Activated CD4-positive, alpha-beta T cell treated with anti-CD3 and anti-CD28 coated beads, Interleukin-2, amount 50 U/mL, for 24 hours (primary cell): Measurements from ENCODE around the gene MAP1A.

Experiments used
- DNase-seq, 2 donors: peaks; one replicate each; pipeline ENCODE4 v3.0.0-alpha.2; 2020; ENCODE audit warnings: low read depth in 1 of 2, low spot score in 1 of 2

The MAP1A gene

GRCh38 chr15:43510200-43511011 is 7.0 kb upstream of the MAP1A start:
- DNase-seq, result peak; percentile 87 to 95

DNA sequence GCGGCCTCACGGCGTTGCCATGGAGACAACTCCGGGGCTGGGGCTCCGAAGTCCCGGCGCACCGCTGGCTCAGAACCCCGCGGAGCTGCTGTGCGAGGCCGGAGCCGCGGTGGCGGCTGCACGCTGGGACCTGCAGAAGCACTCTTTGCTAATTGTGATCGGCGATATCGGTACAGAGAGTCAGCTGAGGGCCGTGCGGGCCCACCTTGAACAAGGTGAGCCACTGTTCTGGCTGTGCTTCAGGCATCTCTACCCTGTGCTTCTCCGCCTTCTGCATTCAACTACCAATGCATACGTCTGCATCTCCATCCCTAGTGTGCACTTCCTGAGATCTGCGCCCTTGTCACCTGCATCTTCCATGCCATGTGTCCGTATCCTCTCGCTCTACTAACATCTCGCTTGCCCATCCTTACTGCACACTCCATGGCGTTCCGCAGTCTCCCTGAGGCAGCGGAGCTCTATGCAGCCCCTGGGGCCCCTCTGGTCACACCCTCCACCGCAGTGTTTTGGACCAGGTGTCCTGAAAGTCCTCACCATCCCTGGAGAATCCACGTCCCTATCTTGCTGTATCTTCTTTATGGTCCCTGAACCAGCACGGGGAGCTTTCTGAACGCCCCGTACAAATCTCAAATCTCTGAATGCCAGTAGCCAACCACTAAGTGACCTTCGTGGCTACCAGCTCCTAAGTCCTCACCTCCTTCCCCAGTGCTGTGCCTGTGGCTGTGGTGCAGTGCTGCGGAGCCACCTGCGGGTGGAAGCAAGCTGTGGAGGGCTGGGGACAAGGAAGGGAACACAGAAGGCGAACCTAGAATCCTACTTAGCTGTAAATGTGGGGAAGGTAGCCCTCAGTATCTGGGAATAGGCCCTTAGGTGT is 6.2 kb upstream of the MAP1A start:
- DNase-seq, result no peak

DNA sequence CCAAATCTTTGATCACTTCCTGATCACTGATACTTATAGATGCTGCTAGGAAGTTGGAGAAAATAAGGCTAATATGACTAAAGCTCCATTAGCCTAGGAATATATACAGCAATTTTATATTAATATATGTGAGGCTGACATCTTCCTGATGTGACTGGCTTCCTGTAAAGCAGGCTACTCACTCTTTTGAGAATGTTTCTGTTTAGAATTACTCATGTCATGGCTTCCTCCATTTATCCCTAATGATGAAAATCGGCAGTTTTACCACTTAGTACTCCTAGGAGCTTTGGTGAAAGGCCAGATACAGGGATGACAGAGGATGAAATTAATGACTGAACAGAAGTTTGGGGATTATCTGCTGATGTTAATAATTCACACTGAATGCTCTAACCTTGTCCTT is 3.9 kb upstream of the MAP1A start:
- DNase-seq, result no peak

- DNase-seq, result no peak
Measured at GRCh38 chr15:43514241-43515057, 3.0 kb upstream of the MAP1A start.

DNA sequence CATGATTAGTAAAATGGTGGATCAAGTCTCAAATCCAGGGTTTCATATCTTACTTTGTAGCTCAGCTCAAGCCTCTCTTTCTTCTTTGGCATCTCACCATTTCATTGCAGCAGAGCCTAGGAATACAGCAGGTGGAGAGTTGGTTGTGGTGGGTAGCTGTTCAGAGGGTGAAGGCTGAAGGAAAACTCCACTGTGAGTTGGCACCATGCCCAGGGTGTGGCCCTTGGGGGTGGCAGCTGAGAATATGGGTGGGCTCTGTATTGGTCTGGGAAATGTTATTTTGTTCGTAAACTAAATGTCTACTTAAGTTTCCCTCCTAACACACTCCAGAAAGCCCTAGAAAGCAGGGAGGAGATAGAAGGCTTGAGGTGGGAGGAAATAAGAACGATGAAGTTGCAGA is 1.7 kb upstream of the MAP1A start:
- DNase-seq, result no peak

DNA sequence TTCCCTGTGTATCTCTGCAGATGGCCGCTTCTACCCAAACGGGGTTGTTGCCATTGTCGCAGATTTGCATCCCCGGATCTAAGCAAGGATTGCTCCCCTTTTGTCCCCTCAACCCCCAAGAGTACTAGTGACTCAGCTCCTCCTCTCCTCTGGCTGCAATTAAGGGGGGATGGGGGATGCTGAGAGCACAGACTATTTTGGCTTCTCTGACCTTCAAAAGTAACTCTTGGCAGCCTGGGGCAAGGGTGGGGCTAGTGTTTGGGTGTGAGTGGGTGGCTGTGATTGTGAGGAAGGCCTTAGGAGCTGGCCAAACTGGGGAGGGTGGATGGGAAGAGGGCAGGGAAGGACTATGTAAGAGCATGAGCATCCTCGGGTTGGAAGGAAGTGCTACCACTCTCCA is 1.2 kb upstream of the MAP1A start:
- no peak for DNase-seq

DNA sequence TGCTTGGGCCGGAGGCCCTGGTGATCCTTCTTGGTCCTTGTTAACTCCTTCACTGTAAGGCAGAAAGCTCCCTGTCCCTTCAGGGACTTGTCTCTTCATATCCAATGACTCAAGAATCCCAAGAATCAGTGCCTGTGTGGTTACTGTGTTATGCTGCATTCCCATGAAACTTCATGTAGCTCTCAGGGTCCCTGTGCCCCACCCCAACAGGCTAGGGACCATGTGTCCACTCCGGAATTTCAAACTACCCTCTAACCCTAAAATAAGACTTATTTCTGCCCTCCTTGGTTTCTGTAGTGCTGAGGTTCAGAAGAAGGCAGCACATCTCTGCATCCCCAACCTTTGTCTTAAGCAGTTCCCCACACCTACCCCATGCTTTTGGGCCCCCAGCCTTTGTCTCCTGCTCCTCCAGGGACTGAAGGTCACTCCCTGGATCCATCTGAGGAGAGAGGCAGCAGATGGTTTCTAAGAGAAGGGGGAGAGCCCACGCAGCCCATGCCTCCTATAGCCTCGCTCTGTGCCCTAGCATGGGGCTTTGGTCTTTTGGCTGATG is 531 bp upstream of the MAP1A start:
- no peak for DNase-seq

GRCh38 chr15:43518197-43518761 is 871 bp downstream of the MAP1A start:
- no peak for DNase-seq

DNA sequence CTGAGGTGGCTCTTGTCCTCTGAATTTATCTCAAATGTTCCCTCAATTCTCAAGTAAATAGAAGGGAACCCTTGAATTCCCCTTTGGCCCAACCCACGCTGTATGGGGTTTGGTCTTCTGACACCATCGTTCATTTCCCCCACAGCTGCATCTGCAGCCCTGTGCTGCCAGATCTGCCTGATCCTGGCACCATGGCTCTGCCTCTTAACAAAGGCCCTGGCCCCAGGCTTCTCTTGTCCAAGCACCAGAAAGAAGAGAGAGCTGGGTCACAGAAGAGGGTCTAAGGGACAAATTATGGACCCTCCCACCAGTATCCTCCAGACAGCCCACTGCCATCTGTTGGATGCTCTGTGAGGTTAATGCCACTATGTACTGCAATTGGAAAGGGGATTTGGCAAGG is 1.8 kb downstream of the MAP1A start:
- DNase-seq, result no peak

- no peak for DNase-seq
Measured at GRCh38 chr15:43520138-43520537, 2.7 kb downstream of the MAP1A start.

DNA sequence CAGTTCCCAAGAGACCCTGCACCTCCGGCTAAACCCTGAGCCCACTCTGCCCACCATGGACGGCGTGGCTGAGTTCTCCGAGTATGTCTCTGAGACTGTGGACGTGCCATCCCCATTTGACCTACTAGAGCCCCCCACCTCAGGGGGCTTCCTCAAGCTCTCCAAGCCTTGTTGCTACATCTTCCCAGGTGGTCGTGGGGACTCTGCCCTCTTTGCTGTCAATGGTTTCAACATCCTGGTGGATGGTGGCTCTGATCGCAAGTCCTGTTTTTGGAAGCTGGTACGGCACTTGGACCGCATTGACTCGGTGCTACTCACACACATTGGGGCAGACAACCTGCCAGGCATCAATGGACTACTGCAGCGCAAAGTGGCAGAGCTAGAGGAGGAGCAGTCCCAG is 4.0 kb downstream of the MAP1A start:
- DNase-seq, result no peak

DNA sequence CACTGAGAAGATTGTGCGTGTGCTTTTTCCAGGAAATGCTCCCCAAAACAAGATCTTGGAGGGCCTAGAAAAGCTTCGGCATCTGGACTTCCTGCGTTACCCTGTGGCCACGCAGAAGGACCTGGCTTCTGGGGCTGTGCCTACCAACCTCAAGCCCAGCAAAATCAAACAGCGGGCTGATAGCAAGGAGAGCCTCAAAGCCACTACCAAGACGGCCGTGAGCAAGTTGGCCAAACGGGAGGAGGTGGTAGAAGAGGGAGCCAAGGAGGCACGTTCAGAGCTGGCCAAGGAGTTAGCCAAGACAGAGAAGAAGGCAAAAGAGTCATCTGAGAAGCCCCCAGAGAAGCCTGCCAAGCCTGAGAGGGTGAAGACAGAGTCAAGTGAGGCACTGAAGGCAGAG is 4.8 kb downstream of the MAP1A start:
- no peak for DNase-seq

DNA sequence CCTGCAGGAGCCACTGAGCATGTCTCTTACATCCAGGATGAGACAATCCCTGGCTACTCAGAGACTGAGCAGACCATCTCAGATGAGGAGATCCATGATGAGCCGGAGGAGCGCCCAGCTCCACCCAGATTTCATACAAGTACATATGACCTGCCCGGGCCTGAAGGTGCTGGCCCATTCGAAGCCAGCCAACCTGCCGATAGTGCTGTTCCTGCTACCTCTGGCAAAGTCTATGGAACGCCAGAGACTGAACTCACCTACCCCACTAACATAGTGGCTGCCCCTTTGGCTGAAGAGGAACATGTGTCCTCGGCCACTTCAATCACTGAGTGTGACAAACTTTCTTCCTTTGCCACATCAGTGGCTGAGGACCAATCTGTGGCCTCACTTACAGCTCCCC is 6.2 kb downstream of the MAP1A start:
- DNase-seq, result no peak

GRCh38 chr15:43524254-43524845 is 6.9 kb downstream of the MAP1A start:
- no peak for DNase-seq

DNA sequence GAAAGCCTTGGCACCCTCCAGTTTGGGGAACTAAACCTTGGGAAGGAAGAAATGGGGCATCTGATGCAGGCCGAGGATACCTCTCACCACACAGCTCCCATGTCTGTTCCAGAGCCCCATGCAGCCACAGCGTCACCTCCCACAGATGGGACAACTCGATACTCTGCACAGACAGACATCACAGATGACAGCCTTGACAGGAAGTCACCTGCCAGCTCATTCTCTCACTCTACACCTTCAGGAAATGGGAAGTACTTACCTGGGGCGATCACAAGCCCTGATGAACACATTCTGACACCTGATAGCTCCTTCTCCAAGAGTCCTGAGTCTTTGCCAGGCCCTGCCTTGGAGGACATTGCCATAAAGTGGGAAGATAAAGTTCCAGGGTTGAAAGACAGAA is 7.7 kb downstream of the MAP1A start:
- DNase-seq, result no peak

DNA sequence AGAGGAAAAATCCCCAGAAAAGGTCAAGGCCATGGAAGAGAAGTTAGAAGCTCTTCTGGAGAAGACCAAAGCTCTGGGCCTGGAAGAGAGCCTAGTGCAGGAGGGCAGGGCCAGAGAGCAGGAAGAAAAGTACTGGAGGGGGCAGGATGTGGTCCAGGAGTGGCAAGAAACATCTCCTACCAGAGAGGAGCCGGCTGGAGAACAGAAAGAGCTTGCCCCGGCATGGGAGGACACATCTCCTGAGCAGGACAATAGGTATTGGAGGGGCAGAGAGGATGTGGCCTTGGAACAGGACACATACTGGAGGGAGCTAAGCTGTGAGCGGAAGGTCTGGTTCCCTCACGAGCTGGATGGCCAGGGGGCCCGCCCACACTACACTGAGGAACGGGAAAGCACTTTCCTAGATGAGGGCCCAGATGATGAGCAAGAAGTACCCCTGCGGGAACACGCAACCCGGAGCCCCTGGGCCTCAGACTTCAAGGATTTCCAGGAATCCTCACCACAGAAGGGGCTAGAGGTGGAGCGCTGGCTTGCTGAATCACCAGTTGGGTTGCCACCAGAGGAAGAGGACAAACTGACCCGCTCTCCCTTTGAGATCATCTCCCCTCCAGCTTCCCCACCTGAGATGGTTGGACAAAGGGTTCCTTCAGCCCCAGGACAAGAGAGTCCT is 9.0 kb downstream of the MAP1A start:
- DNase-seq, result no peak

GRCh38 chr15:43527016-43527801 is 9.8 kb downstream of the MAP1A start:
- DNase-seq, result no peak

DNA sequence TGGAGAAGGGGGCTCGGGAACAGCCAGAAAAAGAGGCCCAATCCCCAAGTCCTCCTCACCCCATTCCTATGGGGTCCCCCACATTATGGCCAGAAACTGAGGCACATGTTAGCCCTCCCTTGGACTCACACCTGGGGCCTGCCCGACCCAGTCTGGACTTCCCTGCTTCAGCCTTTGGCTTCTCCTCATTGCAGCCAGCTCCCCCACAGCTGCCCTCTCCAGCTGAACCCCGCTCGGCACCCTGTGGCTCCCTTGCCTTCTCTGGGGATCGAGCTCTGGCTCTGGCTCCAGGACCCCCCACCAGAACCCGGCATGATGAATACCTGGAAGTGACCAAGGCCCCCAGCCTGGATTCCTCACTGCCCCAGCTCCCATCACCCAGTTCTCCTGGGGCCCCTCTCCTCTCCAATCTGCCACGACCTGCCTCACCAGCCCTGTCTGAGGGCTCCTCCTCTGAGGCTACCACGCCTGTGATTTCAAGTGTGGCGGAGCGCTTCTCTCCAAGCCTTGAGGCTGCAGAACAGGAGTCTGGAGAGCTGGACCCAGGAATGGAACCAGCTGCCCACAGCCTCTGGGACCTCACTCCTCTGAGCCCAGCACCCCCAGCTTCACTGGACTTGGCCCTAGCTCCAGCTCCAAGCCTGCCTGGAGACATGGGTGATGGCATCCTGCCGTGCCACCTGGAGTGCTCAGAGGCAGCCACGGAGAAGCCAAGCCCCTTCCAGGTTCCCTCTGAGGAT is 10.6 kb downstream of the MAP1A start:
- no peak for DNase-seq
